HG03139 (cell line): ENCODE data around the gene URM1.

Experiments
- ATAC-seq: cut with Tn5 transposase; IDR thresholded peaks from one replicate; pipeline ENCODE4 v1.9.1; 2021; ENCODE audit not compliant: unreplicated experiment

The URM1 gene

DNA sequence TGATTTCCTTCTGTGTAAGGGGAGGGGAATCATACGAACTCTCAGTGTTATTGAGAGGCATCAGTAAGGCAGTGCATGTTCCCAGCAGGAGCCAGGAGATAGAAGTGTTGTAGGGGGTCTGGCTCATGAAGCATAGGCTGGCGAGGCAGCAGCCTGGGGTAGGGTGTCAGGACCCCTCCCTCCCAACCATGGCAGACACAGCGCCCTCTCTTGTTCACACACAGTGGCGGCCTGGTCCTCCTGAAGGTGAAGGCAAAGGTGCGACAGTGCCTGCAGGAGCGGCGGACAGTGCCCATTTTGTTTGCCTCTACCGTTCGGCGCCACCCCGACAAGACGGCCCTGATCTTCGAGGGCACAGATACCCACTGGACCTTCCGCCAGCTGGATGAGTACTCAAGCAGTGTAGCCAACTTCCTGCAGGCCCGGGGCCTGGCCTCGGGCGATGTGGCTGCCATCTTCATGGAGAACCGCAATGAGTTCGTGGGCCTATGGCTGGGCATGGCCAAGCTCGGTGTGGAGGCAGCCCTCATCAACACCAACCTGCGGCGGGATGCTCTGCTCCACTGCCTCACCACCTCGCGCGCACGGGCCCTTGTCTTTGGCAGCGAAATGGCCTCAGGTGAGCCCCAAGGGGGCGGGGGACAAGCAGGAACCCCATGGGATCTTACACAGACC lies 26.1 kb upstream of the URM1 start:
- ATAC-seq: no peak

DNA sequence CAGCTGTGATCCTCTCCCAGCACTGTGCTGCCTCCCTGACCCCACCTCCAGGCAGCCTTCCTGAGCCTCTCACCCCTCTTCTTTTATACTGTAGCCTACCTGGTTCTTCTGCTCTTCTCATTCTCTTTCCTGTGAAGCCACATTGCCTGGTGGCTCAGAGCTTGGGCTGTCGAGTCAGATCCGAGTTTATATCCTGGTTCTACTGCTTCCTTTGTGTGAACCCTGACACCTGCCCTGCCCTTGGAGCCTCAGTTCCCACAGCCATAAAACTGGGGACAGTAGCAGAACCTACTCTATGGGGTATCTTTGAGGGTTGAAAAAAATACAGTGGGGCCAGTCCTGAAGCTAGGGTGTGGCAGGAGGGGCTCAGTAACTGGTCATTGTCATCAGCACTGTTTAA lies 22.0 kb upstream of the URM1 start:
- ATAC-seq: no peak

DNA sequence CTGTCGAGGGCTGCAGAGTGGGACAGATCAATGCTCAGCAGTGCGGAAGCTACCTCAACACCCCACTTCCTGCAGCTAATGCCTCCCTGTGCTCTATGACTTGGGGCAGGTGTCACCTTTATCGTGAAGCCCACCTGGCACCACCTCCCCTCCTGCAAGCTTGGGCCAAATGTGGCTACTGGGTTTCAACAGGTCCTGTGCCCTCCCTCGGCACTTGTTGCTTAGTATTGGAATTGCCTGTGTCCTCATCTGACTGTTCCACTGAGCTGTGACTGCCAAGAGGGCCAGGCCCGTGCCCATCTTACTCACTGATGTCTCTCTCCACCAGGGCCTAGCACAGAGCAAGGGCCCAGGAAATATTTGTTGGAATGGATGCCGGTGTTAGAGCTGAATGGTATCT lies 21.4 kb upstream of the URM1 start:
- no peak for ATAC-seq

DNA sequence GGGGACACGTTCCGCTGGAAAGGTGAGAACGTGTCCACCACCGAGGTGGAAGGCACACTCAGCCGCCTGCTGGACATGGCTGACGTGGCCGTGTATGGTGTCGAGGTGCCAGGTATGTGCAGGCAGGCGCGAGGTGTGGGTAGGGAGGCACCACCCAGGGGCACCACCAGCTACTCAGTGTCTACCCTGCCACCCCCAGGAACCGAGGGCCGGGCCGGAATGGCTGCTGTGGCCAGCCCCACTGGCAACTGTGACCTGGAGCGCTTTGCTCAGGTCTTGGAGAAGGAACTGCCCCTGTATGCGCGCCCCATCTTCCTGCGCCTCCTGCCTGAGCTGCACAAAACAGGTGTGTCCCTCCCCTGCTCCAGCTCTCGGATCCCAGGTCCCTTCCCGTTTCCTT lies 15.7 kb upstream of the URM1 start:
- no peak for ATAC-seq

DNA sequence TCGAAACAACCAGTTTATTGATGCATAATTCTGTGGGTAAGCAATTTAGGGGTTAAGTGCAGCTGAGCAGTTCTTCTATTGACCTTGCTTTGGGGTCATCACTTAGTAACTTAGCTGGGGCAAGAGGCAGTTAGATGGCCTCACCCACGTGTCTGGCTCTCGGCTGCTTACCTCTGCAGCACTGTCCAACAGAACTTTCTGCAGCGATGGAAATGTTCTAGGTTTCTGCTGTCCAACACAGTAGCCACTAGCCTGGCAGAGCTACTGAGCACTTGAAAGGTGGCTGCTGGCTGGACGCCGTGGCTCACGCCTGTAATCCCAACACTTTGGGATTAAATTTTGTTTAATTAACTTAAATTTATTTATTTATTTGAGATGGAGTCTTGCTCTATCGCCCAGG lies 13.1 kb upstream of the URM1 start:
- no peak for ATAC-seq

DNA sequence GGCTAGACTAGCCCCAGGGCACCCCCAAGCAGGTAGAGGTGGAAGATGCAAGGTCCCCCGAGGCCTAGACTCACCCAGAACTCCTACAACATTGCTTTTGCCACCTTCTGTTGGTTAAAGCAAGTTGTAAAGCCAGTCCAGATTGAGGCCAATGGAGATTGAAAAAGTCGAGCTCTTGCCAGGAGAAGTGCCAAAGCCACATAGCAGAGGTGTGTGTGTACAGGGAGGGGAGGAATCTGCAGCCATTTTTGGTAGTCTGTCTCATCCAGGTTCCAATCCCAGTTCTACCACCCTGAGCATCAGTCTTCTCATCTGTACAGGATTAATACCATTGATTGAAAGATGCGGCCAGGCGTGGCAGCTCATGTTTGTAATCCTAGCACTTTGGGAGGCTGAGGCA lies 12.3 kb upstream of the URM1 start:
- no peak for ATAC-seq

DNA sequence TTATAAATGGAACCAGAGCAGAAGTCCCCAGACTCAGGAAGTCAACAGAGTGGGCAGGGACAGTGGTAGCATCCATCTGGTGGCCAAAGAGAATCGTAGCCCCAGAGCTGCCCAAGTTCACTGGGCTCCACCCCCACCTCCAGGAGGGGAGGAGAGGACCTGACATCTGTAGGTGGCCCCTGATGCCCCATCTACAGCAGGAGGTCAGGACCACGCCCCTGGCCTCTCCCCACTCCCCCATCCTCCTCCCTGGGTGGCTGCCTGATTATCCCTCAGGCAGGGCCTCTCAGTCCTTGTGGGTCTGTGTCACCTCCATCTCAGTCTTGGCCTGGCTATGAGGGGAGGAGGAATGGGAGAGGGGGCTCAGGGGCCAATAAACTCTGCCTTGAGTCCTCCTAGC lies 10.3 kb upstream of the URM1 start:
- ATAC-seq: no peak

DNA sequence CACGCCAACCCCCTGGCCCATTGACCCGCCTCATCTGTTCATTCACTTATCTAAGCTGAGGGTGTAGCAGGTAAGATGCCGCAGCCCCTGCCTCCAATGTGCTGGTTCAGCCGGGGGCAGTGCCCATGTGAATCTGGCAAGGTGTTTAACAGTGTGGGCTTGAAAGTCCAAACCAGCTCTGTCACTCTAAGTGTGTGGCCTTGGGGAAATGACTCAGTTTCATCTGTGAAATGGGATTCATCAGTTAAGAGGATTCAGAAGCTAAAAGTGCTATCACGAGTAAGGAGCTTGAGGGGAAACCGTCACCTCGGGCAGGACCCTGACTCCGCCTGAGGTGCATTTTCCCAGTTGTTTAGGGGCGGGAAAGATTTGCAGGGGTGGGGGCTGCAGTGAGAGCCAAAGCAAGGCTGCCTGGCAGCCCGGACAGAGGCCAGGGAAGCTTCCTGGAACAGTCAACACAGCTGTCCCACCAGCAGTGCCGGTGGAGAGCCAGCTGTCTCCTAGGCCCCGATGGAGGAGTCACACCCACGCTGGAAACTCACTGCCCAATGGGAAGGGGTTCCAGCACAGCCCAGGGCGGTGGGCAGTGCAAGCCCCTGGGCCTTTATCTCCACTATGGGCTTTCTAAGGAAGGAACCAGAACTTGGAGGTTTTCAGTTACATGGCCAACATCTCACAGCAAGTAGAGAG lies 9.7 kb upstream of the URM1 start:
- no peak for ATAC-seq

DNA sequence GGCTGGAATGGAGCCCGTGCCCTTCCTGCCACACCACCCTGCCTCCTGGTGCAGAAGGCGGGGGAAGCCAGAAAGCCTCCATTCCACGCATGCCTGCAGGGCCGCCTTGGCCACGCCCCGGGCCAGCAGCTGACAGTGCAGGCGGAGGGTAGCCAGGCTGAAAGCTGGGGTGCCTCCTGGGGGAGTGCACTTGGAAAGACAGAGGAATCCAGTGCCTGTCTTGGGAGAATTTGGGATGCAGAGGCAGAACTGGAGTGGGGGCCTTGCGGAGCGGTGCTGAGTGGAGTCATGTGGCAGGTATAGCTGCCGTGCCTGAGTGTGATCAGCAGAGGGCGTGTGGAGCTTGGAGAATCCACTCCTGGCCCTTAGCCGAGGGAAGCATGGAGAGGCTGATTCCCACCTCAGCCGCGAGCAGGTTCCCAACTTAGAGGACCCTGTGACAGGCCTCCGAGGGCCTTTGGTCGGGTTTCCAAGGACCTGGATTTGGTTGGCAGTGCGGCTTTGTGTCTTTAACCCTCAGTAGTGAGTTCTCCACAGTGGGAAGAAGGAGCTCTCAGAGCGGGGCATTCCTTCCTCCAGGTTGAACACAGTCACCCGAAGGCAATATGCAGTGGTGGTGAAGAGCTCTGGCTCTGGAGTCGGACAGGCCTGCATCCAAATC lies 9.1 kb upstream of the URM1 start:
- peak; percentile 66 for ATAC-seq

DNA sequence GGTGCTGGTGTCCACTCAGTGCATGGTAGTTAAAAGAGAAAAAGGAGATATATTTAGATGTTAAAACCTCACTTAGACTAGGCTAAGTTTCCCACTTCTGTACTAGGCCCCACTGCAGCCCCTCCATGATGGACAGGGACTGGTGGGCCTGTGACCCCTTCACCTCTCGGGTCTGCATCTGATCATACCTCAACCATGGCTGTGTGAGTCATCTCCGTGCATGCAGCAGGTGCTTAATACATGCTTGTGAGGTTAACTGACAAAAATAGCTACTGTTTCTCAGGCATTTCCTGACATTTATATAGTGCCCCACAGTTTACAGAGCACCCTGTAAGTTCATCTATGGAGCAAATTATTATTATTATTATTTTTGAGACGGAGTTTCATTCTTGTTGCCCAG lies 8.4 kb upstream of the URM1 start:
- ATAC-seq: no peak

DNA sequence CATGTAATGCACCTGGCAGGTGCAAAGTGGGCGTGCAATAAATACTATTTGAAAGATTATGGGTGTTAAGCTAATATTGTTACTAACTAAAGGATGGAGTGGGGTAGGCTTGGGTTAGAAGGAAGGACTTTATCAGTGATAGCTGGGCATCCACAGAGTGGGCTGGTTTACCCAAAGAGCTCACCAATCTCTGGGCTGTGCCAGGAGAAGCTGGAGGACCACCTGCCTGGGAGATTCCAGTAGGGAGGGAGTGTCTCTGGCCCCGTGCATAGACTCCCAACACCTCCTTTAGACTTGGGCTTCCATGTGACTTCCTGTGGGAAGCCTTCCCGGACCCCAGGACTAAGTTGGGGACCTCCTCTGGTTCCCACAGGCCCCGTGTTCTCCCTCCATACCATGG lies 5.6 kb upstream of the URM1 start:
- no peak for ATAC-seq

DNA sequence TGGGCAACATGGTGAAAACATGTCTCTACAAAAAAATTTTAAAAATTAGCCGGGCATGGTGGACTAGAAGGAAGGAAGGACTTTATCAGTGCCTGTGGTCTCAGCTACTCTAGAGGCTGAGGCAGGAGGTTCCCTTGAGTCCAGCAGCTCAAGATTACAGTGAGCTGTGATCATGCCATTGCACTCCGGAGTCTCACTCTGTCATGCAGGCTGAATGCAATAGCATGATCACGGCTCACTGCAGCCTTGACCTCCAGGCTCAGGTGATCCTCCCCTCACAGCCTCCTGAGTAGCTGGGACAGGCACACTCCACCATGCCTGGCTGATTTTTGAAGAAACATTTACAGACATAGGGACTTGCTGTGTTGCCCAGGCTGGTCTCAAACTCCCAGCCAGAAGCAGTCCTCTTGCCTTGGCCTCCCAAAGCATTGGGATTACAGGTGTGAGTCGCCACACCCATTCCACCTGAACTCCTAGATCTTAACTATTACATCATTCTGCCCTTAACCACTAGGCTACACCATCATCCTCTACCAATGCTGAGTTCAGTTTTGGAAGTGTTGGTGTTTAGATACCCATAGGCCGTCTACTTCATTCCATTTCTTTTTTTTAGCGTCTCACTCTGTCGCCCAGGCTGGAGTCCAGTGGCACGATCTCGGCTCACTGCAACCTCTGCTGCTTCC lies 2.0 kb upstream of the URM1 start:
- no peak for ATAC-seq

DNA sequence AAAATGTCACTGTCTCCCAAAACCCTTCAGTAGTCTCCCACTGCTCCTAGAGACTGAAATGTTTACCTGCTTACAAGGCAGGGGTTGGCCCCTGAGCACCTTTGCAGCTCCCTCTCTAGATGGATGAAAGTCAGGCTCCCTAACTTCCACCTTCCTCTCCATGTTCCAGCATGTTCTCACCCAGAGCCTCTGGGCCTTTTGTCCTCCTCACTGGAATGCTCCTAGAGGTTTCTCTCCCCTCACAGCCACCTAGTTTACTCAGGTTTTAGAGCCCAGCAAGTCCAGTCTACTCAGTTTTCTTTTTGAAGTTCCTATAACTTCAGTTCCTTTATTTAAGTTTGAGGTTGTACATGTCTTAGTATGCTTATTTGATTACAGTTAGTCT lies 815 bp upstream of the URM1 start:
- ATAC-seq: no peak

DNA sequence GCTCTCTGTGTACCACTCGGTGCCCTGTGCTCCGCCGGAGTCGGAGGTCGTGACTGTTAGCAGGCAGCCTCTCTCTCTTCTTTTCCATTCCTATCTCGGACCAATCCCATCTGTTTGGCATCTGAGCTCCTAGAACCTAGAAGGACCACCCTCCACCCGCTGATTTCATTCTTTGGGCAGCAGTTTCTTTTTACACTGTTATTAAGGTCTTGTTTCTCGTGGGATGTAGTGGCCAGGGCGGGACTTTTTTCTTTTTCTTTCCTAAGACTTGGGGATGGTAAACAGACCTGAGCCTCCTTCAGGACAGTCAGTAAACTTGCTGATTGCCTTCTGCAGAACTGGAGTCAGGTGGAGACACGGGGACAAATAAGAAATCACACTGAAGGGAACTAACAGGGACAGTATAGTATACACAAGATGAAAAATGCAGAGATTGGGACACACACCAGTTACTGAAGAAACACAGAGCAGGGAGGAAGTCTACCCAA lies 500 bp downstream of the URM1 start:
- no peak for ATAC-seq

DNA sequence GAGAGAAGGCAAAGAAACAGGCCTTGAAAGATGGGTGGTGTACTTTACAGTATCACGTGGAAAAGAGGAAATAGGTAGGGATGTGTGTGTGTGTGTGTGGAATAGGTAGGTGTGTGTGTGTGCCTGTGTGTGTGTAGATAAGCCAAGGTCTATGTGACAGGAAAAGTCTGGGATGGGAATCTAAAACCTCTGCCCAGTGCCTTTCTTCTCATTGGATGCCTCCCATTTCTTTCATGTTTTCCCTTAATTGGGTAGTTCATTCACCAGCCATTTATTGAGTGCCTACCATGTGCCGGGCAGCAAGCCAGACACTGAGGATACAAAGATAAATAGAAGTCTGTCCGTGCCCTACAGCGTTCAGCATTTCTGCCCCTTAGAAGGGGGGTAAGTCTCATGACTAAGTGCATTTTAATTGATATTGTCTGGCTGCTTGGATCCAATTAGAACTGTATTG lies 1.0 kb downstream of the URM1 start:
- no peak for ATAC-seq

DNA sequence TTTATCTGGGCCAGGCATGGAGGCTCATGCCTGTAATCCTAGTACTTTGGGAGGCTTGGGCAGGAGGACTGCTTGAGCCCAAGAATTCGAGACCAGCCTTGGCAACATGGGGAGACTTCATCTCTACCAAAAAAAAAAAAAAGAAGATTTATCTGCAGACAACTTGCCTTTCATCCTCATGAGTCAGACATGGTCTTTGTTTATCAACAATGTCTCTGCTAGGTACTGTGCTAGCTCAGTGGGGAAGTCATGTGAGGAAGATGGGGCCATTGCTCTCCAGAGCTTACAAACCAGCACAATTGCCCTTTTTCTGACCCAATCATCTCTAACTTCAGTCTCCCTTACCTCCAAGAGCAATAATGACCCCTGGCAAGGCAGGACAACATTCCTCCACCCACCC lies 1.6 kb downstream of the URM1 start:
- no peak for ATAC-seq

DNA sequence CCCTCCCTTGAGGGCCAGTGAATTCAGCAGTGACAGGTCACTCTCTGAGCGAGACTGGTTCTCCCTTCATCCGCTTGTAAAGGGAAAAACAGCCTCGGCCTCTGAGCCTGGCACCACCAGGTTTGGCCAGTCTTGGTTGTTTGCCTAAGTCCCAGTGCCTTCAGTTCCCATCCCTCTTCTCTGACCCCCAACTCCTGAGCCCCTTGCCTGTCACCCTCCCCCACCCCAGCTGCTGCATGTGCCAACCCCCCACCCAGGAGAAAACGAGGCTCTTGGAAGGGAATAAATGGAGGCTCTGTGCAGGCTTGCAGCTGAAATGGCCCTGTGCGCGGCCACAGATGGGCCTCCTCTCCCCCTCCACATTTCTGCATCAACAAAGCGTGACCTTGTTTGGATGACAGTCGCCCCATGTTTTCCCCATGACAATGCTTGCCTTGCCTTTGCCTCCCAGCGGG lies 3.1 kb downstream of the URM1 start:
- ATAC-seq: no peak

DNA sequence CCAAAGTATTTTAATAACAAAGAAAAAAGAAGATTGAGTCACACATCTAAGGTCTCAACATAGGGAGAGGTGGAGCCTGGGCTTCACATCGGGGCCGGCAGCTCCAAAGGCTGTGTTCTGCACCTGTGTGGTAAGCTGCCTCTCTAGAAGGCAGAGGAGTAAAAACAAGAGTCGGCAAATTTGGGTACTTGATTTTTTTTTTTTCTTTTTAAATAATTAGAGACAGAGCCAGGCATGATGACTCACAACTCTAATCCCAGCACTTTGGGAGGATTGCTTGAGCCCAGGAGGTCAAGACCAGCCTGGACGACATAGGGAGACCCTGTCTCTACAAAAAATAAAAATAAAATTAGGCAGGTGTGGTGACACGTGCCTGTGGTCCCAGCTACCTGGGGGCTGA lies 4.7 kb downstream of the URM1 start:
- no peak for ATAC-seq

DNA sequence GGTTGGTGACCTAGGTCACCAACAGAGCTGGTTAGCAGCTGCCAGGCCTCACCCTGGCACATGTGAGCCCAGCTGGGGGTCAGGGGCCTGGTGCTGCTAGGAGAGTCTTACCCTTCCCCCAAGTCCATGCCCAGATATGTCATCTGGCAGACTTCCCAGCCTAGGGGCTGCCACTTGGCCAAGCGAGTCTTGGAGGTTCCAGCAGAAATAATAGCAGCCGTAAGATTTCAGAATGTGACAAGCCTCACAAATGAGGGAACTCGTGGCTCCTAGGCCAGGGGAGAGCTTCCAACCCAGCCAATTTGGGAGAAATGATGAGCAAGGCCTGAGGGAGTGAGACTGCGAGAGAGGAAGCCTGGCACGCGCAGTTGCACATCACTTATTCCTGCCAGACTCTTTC lies 11.1 kb downstream of the URM1 start:
- no peak for ATAC-seq

DNA sequence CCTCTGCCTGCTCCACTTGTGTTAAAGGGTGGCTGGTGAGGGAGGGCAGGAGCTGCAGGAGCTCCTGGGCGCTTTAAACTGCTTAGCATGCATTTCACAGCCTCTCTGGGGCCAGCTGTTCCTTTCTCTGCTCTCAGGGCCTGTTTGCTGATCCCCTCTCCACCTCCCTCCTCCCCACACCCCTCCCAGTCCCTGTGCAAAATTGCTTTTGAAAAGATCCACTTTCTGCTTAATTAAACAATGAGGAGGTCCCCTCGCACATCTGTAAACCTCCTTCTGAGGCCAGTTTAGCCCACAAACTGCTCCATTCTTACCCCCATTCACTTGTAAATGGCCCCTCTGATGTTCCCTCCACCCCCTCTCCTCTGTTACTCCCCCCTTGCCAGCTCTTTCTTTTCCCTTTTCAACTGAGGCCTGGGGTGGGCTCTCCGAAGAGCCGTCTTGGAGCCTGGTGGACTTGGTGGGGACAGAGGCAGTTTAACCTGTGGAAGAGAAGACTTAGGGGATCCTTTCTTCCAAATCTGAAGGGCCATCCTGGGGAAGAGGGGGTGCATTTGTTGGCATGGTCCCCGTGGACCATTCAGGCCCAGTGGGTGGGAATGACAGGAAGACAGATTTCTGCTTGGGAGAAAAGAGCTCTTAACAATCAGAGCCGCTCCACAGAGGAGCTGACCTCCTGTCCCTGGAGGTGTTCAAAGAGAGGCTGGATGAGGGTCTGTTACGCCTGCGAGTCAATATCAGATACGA lies 12.0 kb downstream of the URM1 start:
- ATAC-seq: no peak

DNA sequence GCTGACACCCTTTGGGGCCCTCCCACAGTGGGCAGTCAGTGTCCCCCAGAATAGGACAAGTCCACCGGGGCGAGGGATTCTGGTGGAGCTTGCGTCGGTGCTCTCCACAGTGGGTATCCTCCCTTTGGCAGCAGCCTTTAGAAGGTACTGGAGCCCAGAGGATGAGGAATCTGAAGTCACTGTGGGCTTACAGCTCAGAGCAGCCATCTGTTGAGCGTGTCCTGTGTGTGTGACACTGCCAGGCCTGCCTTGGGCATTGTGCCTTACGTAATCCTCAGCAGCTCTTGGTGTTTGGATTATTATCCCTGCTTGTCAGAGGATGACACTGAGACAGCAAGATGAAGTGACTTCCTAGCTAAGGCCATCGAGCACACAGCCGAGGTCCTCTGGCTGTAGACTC lies 12.6 kb downstream of the URM1 start:
- ATAC-seq: no peak
